Breast epithelium (tissue), 4 donors: Measurements from ENCODE around the gene ADCY5. TPM values are rescaled to one million over a fixed set of nuclear protein-coding genes. Genes with fewer than 3 reads are reported as not detected.

Source experiments
- DNase-seq, 2 donors: peaks; one replicate each; pipeline ENCODE4 v3.0.0-alpha.2; 2019; ENCODE audit warnings: low spot score in 2 of 2
- H3K27ac ChIP-seq, 2 donors: fragments of 200-600 bp; sonication (generic) in 1 of 2; one replicate each; pipeline ENCODE4 v1.5.1; 2016 to 2019; ENCODE audit warnings: mild to moderate bottlenecking in 1 of 2
- H3K27me3 ChIP-seq, 2 donors: fragments of 200-600 bp; sonication (generic) in 1 of 2; one replicate each; pipeline versions ENCODE4 v1.5.1 to v1.6.0; 2017 to 2019; ENCODE audit warnings: control low read depth in 1 of 2, mild to moderate bottlenecking in 1 of 2
- H3K36me3 ChIP-seq: fragments of 200-600 bp; one replicate; pipeline ENCODE4 v1.5.1; 2019
- H3K4me1 ChIP-seq, 2 donors: fragments of 200-600 bp; sonication (generic); one replicate each; pipeline ENCODE4 v1.5.1; 2016 to 2019; ENCODE audit warnings: control low read depth in 1 of 2
- H3K4me3 ChIP-seq, 3 donors: fragments of 200-600 bp; sonication (generic); 1 replicate in 2 of 3; 2 replicates in 1 of 3; pipeline ENCODE4 v1.5.1; 2016 to 2019; ENCODE audit warnings: mild to moderate bottlenecking in 3 of 3, moderate library complexity in 2 of 3
- H3K9me3 ChIP-seq, 2 donors: fragments of 200-600 bp; sonication (generic) in 1 of 2; one replicate each; pipeline ENCODE4 v1.5.1; 2016 to 2019; ENCODE audit warnings: control low read depth in 1 of 2
- CTCF ChIP-seq, 3 donors: fragments of 450-650 bp; IDR thresholded peaks; one replicate each; pipeline ENCODE4 v1.5.1; 2016 to 2017; ENCODE audit warnings: antibody characterized with exemption in 3 of 3, mild to moderate bottlenecking in 3 of 3, moderate library complexity in 3 of 3
- POLR2A ChIP-seq: fragments of 450-650 bp; IDR thresholded peaks from one replicate; pipeline ENCODE4 v1.6.1; 2016; ENCODE audit warnings: antibody characterized with exemption, mild to moderate bottlenecking, moderate library complexity
- POLR2AphosphoS5 ChIP-seq, 3 donors: sonication (generic); formaldehyde crosslinking; IDR thresholded peaks; one replicate each; pipeline ENCODE4 v1.6.1; 2017; ENCODE audit warnings: antibody characterized with exemption in 3 of 3
- intact Hi-C: fragments of 100-400 bp; cut with DNase I; formaldehyde crosslinking; loops from one replicate; pipeline ENCODE4 v1.15.1; 2023; ENCODE audit warnings: low total_unique reads
- total RNA-seq, 3 donors: library from RNA; depleted of rRNA; stranded (reverse); fragments of >200 nt; gene quantifications; one replicate each; pipeline ENCODE4 v1.1.0, GENCODE V29; 2016

ADCY5 gene
- total RNA-seq, 3 donors from 2014 or later: 10.1 to 32.5 (median 11.5) TPM

- DNase-seq: no peak
- H3K36me3 ChIP-seq: no peaks in the 10 kb centered on the region
Measured at GRCh38 chr3:123286308-123287023, 162.4 kb downstream of the ADCY5 start.

GRCh38 chr3:123285931-123286307, 163.0 kb downstream of the ADCY5 start:
- H3K27me3 ChIP-seq: no peaks in the 10 kb centered on the region
- no peak overlapping the region for H3K4me3 ChIP-seq
- intact Hi-C loops: no loop called here
- no peaks in the 10 kb centered on the region for H3K36me3 ChIP-seq
- DNase-seq: no peak
- TF ChIP-seq CTCF (IDR thresholded peaks at IDR 0.05) (no peak), POLR2A (no peak), POLR2AphosphoS5 (IDR thresholded peaks at IDR 0.05) (no peak)
- no peaks in the 10 kb centered on the region for H3K9me3 ChIP-seq
- no peaks in the 10 kb centered on the region for H3K4me1 ChIP-seq
- H3K27ac ChIP-seq: no peak overlapping the region

More at GRCh38 chr3:123286308-123287023, 162.4 kb downstream of the ADCY5 start:
- no peaks in the 10 kb centered on the region for H3K9me3 ChIP-seq
- intact Hi-C loops: no loop called here
- no peaks in the 10 kb centered on the region for H3K27me3 ChIP-seq
- H3K27ac ChIP-seq: no peak overlapping the region
- H3K4me3 ChIP-seq: no peak overlapping the region
- H3K4me1 ChIP-seq: no peaks in the 10 kb centered on the region
- TF ChIP-seq CTCF (IDR thresholded peaks at IDR 0.05) (peak in 1 of 3 donors; percentile 17), POLR2AphosphoS5 (IDR thresholded peaks at IDR 0.05) (no peak)

DNA sequence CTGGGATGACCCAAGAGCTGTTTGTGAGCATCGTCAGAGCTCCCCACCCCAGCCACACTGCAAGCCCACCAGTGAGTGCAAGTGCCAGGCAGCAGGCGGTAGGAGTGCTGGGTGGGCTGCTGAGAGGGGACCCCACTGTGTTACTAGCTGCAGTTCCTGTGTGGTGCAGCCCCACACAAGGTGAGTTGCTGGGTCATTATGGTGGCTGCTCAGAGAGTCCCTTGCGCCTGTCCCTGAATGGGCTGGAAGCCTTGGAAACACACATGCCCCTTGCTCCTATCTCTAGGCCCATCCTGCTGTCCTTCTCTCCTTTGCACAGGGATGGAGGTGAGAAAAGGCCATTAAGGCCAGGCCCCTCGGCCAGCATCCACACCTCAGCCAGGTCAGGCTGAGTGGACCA, 163.4 kb downstream of the ADCY5 start:
- Histone ChIP-seq H3K4me3 (no peak overlapping the region), H3K9me3 (no peaks in the 10 kb centered on the region), H3K27ac (no peak overlapping the region), H3K36me3 (no peaks in the 10 kb centered on the region), H3K27me3 (no peaks in the 10 kb centered on the region), H3K4me1 (no peaks in the 10 kb centered on the region)
- intact Hi-C loops: no loop called here
- TF ChIP-seq POLR2AphosphoS5 (IDR thresholded peaks at IDR 0.05): no peak
- DNase-seq: no peak

DNA sequence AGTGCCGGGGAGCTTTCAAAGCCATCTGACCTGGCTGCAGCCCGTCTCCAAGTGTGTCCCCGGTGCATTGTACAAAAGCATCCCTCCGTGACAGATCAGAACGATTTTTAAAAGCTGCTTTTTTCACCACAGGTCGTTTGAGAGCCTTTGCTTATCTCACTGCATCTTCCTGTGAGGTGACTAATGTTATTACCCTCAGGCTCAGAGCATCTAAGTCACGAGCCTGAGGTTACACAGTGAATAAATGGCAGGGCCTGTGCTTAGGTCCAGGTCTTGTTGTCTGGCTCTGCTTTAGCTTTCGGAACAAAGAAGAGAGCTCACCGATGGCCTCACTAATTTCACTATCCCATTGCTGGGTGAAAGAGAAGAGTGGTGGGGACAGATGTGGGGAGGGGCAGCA, 163.8 kb downstream of the ADCY5 start:
- intact Hi-C loops: no loop called here
- no peak for DNase-seq
- TF ChIP-seq POLR2AphosphoS5 (IDR thresholded peaks at IDR 0.05) (no peak), CTCF (IDR thresholded peaks at IDR 0.05) (no peak), POLR2A (no peak)
- Histone ChIP-seq H3K4me1 (no peaks in the 10 kb centered on the region), H3K9me3 (no peaks in the 10 kb centered on the region), H3K36me3 (no peaks in the 10 kb centered on the region), H3K4me3 (no peak overlapping the region), H3K27ac (no peak overlapping the region), H3K27me3 (no peaks in the 10 kb centered on the region)

DNA sequence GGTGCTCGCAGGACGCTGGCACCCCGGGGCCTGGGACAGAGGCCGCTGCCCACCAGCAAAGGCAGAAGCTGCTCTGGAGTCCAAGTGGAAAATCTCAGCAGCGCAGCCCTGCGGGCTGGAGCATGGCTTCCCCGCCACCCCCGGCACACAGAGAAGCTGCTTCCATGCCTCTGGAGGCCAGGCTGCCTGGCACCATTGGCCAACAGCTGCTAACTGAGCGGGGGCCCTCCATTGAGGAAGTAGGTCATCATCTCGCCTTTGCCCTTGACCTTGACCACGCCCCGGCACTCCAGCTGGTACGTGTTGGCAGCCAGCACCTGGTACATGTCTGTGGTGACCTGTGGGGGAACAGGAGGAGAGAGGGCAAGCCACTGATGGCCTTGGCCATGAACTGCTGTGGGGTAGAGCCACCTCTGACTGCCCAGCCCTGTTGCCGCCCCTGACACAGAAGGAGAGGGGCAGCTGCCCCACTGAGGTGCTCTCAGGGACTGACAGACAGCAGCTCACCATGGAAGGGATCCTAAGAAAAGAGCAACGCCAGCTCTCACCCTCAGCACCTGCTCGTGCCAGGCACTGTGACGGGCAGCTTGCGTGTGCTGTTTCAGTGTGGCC, 164.4 kb downstream of the ADCY5 start:
- no peak overlapping the region for H3K4me3 ChIP-seq
- no peak for DNase-seq
- H3K4me1 ChIP-seq: no peaks in the 10 kb centered on the region
- no peak overlapping the region for H3K27ac ChIP-seq
- no peaks in the 10 kb centered on the region for H3K9me3 ChIP-seq
- H3K27me3 ChIP-seq: no peaks in the 10 kb centered on the region
- intact Hi-C loops: no loop called here
- no peaks in the 10 kb centered on the region for H3K36me3 ChIP-seq
- TF ChIP-seq POLR2A: no peak
- no peak for TF ChIP-seq CTCF (IDR thresholded peaks at IDR 0.05)
